DND-41 (cell line): Measurements from ENCODE around the gene CPSF6.

ENCODE experiments used
- ATAC-seq: fragments of 200-7000 bp; cut with Tn5 transposase; 3 replicates; pipeline ENCODE4 v1.9.1; 2021; ENCODE audit warnings: low read depth; ENCODE audit not compliant: insufficient read depth
- DNase-seq: peaks from one replicate; pipeline ENCODE4 v3.0.0-alpha.2; 2020
- H2AFZ ChIP-seq: 2 replicates; pipeline ENCODE4 v1.6.0; 2012; ENCODE audit warnings: low read depth, low read length
- H3K27ac ChIP-seq: 2 replicates; pipeline ENCODE4 v1.5.1; 2012; ENCODE audit warnings: low read length, inconsistent platforms
- H3K27me3 ChIP-seq: fragments of 200-600 bp; sonication (generic); 2 replicates; pipeline ENCODE4 v1.6.0; 2012; ENCODE audit warnings: low read length, mild to moderate bottlenecking, inconsistent platforms; ENCODE audit not compliant: insufficient read depth, poor library complexity
- H3K36me3 ChIP-seq: 2 replicates; pipeline ENCODE4 v1.5.1; 2012; ENCODE audit warnings: low read length, inconsistent platforms; ENCODE audit not compliant: insufficient read depth
- H3K4me1 ChIP-seq: 2 replicates; pipeline ENCODE4 v1.5.1; 2012; ENCODE audit warnings: mild to moderate bottlenecking, low read length; ENCODE audit not compliant: insufficient read depth
- H3K4me2 ChIP-seq: 2 replicates; pipeline ENCODE4 v1.6.0; 2012; ENCODE audit warnings: mild to moderate bottlenecking, moderate library complexity, low read length, inconsistent platforms; ENCODE audit not compliant: insufficient read depth
- H3K4me3 ChIP-seq, 2 experiments: fragments of 200-600 bp in 1 of 2; shearing (Covaris generic) in 1 of 2; 2 replicates each; pipeline ENCODE4 v1.5.1; 2012 to 2016; ENCODE audit warnings: inconsistent platforms in 2 of 2, low read length in 2 of 2, mild to moderate bottlenecking in 2 of 2, low read depth in 1 of 2, moderate library complexity in 1 of 2
- H3K79me2 ChIP-seq: 2 replicates; pipeline ENCODE4 v1.6.0; 2012; ENCODE audit warnings: low read length, inconsistent platforms; ENCODE audit not compliant: insufficient read depth
- H3K9ac ChIP-seq: 2 replicates; pipeline ENCODE4 v1.6.0; 2012; ENCODE audit warnings: low read depth, mild to moderate bottlenecking, inconsistent platforms, low read length, moderate library complexity
- H3K9me3 ChIP-seq: 2 replicates; pipeline ENCODE4 v1.5.1; 2012; ENCODE audit warnings: low read length, moderate library complexity, mild to moderate bottlenecking, inconsistent platforms; ENCODE audit not compliant: insufficient read depth, severe bottlenecking
- H4K20me1 ChIP-seq: 2 replicates; pipeline ENCODE4 v1.6.0; 2012; ENCODE audit warnings: low read length; ENCODE audit not compliant: insufficient read depth
- EZH2 ChIP-seq: IDR thresholded peaks from 3 replicates; pipeline ENCODE4 v1.6.1; 2012; ENCODE audit warnings: borderline replicate concordance, low read depth, mild to moderate bottlenecking, moderate library complexity, low read length, inconsistent platforms; ENCODE audit not compliant: severe bottlenecking
- TF ChIP-seq, protein P1 (sequence below): IDR thresholded peaks from 2 replicates; pipeline ENCODE4 v1.5.1; 2012; ENCODE audit warnings: borderline replicate concordance, low read length, moderate library complexity, mild to moderate bottlenecking; ENCODE audit not compliant: poor library complexity, severe bottlenecking; ENCODE audit errors: extremely low read depth

The CPSF6 gene

DNA sequence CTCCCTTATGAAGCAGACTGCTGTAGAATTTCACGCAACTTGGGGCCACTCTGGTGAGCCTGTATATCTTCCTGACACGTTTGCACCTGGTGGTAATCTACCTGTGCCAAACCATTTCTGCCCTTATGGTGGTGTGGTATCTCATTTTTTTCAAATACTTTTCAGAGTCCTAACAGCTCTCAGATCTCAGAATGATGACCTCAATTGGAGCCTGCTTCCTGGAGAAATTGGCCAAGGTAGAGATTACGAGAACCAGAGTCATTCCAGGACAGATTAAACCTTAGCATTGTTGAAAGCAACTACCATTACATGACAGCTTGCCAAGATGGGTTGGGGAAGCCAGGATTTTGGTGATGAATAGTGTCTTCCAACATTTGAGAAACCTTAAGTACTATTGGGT is 48.2 kb downstream of the CPSF6 start:
- no peaks in the 10 kb centered on the region for H3K27me3 ChIP-seq
- H2AFZ ChIP-seq, result no peak overlapping the region
- no peaks in the 10 kb centered on the region for H3K36me3 ChIP-seq
- no peak overlapping the region for H3K4me2 ChIP-seq
- H3K27ac ChIP-seq, result no peak overlapping the region
- H3K9ac ChIP-seq, result no peak overlapping the region
- no peak for DNase-seq
- H3K4me3 ChIP-seq, result no peak overlapping the region
- no peaks in the 10 kb centered on the region for H3K9me3 ChIP-seq
- no peaks in the 10 kb centered on the region for H3K4me1 ChIP-seq
- no peaks in the 10 kb centered on the region for H4K20me1 ChIP-seq
- no peak for TF ChIP-seq EZH2
- TF ChIP-seq, protein P1, sequence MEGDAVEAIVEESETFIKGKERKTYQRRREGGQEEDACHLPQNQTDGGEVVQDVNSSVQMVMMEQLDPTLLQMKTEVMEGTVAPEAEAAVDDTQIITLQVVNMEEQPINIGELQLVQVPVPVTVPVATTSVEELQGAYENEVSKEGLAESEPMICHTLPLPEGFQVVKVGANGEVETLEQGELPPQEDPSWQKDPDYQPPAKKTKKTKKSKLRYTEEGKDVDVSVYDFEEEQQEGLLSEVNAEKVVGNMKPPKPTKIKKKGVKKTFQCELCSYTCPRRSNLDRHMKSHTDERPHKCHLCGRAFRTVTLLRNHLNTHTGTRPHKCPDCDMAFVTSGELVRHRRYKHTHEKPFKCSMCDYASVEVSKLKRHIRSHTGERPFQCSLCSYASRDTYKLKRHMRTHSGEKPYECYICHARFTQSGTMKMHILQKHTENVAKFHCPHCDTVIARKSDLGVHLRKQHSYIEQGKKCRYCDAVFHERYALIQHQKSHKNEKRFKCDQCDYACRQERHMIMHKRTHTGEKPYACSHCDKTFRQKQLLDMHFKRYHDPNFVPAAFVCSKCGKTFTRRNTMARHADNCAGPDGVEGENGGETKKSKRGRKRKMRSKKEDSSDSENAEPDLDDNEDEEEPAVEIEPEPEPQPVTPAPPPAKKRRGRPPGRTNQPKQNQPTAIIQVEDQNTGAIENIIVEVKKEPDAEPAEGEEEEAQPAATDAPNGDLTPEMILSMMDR, result no peak
- H3K79me2 ChIP-seq, result no peaks in the 10 kb centered on the region
- no peak for ATAC-seq

DNA sequence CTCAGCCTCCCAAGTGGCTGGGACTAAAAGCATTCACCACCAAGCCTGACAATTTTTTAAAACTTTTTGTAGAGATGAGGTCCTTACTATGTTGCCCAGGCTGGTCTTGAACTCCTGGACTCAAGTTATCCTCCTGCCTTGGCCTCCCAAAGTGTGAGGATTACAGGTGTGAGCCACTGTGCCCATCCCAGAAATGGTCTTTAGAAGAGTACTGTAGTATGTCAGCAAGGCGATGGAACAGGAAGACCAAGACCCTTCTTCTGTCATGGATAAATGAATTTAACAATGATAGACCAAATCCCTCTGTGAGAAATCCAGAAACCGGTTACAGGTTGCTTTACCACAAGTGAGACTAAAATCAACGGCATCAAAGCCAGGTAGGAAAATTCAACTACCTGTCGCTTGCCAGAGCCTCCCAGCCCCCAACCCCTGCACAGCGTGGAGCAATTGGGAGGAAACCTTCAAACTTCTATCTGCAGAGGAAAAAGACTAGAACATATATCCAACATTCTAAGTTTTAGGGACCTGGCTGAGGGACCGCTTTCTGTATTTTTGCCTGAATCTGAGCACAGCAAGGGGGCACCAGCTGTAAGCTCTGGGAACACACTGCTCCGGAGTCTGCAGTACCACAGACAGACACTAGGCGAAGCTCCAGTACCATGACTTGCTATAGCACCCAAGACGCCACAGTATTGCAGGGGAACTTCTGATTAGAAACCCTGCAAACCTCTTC is 51.3 kb downstream of the CPSF6 start:
- H3K9ac ChIP-seq, result no peak overlapping the region
- H4K20me1 ChIP-seq, result no peaks in the 10 kb centered on the region
- no peak overlapping the region for H2AFZ ChIP-seq
- H3K27me3 ChIP-seq, result peaks cover 5% of the 10 kb centered on the region
- H3K9me3 ChIP-seq, result no peaks in the 10 kb centered on the region
- no peaks in the 10 kb centered on the region for H3K4me1 ChIP-seq
- TF ChIP-seq EZH2, result no peak
- TF ChIP-seq, protein P1, result peak; percentile 90
- peak; percentile 99 for ATAC-seq
- no peak overlapping the region for H3K27ac ChIP-seq
- peak; percentile 77 for DNase-seq
- H3K79me2 ChIP-seq, result no peaks in the 10 kb centered on the region
- no peaks in the 10 kb centered on the region for H3K36me3 ChIP-seq
- no peak overlapping the region for H3K4me3 ChIP-seq
- no peak overlapping the region for H3K4me2 ChIP-seq

DNA sequence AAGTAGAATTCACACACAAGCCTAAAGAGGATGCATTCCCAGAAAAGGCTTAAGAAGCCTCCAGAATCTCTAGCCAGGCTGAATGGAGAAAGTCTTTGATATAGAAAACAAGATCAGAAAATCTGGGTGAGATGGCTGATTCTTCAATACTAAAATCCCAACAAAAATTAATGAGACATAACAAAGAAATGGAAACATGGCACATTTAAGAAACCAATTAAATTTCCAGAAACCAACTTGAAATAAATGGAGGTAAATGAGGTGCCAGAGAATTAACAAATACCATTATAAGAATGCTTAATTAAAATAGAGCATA is 51.9 kb downstream of the CPSF6 start:
- H3K9me3 ChIP-seq, result no peaks in the 10 kb centered on the region
- H3K9ac ChIP-seq, result no peak overlapping the region
- DNase-seq (no peak), ATAC-seq (no peak)
- H3K4me2 ChIP-seq, result no peak overlapping the region
- no peak overlapping the region for H2AFZ ChIP-seq
- no peak overlapping the region for H3K4me3 ChIP-seq
- no peak overlapping the region for H3K27ac ChIP-seq
- no peaks in the 10 kb centered on the region for H4K20me1 ChIP-seq
- peaks cover 5% of the 10 kb centered on the region for H3K27me3 ChIP-seq
- H3K36me3 ChIP-seq, result no peaks in the 10 kb centered on the region
- TF ChIP-seq, protein P1, result no peak
- no peak for TF ChIP-seq EZH2
- H3K4me1 ChIP-seq, result no peaks in the 10 kb centered on the region
- H3K79me2 ChIP-seq, result no peaks in the 10 kb centered on the region

DNA sequence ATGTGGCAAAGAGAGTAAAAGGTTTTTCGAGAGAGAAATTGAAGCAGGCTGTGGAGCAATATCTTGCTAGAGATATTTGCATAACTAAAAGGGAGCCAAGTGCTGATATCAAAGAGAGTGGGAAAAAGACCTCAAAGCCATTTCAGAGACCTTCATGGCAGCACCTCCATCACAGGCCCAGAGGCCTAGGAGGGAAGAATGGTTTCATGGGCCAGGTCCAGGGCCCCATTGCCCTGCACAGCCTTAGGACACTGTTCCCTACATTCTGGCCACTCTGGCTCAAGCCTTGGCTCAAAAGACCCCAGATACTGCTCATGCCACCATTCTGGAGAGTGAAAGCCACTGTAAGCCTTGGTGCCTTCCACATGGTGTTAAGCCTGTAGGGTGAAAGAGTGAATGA is 58.8 kb downstream of the CPSF6 start:
- no peak for TF ChIP-seq EZH2
- TF ChIP-seq, protein P1, result no peak
- ATAC-seq, result no peak
- peaks cover under 1% of the 10 kb centered on the region for H3K27me3 ChIP-seq
- H2AFZ ChIP-seq, result no peak overlapping the region
- H3K36me3 ChIP-seq, result no peaks in the 10 kb centered on the region
- H3K79me2 ChIP-seq, result no peaks in the 10 kb centered on the region
- no peak overlapping the region for H3K9ac ChIP-seq
- H3K9me3 ChIP-seq, result no peaks in the 10 kb centered on the region
- no peak overlapping the region for H3K4me2 ChIP-seq
- H3K4me1 ChIP-seq, result no peaks in the 10 kb centered on the region
- no peak for DNase-seq
- no peaks in the 10 kb centered on the region for H4K20me1 ChIP-seq
- H3K27ac ChIP-seq, result no peak overlapping the region
- no peak overlapping the region for H3K4me3 ChIP-seq
